Duodenal mucosa (tissue), 2 donors: ENCODE measurements around the gene PGBD4.

Experiments
- H3K27ac ChIP-seq: one replicate; pipeline ENCODE4 v1.7.0; 2013; ENCODE audit warnings: low read depth, low read length
- H3K27me3 ChIP-seq, 2 donors: one replicate each; pipeline ENCODE4 v1.7.0; 2013; ENCODE audit warnings: low read length in 2 of 2, control low read depth in 1 of 2; ENCODE audit not compliant: insufficient read depth in 2 of 2, control insufficient read depth in 1 of 2
- H3K36me3 ChIP-seq, 2 donors: one replicate each; pipeline ENCODE4 v1.7.0; 2013; ENCODE audit warnings: low read length in 2 of 2, control low read depth in 1 of 2; ENCODE audit not compliant: insufficient read depth in 2 of 2, control insufficient read depth in 1 of 2
- H3K4me1 ChIP-seq, 2 donors: one replicate each; pipeline ENCODE4 v1.7.0; 2013; ENCODE audit warnings: low read length in 2 of 2, control low read depth in 1 of 2; ENCODE audit not compliant: insufficient read depth in 2 of 2, control insufficient read depth in 1 of 2
- H3K4me3 ChIP-seq, 2 donors: one replicate each; pipeline ENCODE4 v1.7.0; 2013; ENCODE audit warnings: low read length in 2 of 2, low read depth in 1 of 2
- H3K9ac ChIP-seq, 2 donors: one replicate each; pipeline ENCODE4 v1.7.0; 2013; ENCODE audit warnings: low read length in 2 of 2, low read depth in 1 of 2
- H3K9me3 ChIP-seq, 2 donors: one replicate each; pipeline ENCODE4 v1.7.0; 2013; ENCODE audit warnings: low read length in 2 of 2, control low read depth in 1 of 2; ENCODE audit not compliant: control insufficient read depth in 1 of 2

The PGBD4 gene

GRCh38 chr15:34101366-34102174 lies at the start of gene PGBD4, which contains the start of gene EMC7:
PGBD4 (plus strand) TSS chr15:34102083; CDS start chr15:34102532, 449 bp downstream.
EMC7 (minus strand) TSS chr15:34101862; CDS start chr15:34101839, 23 bp downstream.
- Histone ChIP-seq H3K9ac (peak within 1 kb of the TSS; percentile 94), H3K9me3 (no peaks in the 10 kb centered on the region), H3K36me3 (no peaks in the 10 kb centered on the region), H3K4me3 (peak within 1 kb of the TSS; percentile 98 to 99), H3K4me1 (peaks cover 13 to 21% of the 10 kb centered on the region in 2 donors), H3K27ac (peak within 1 kb of the TSS; percentile 42), H3K27me3 (no peaks in the 10 kb centered on the region)

- Histone ChIP-seq H3K36me3 (no peaks in the 10 kb centered on the region), H3K4me3 (no peak overlapping the region), H3K9me3 (peaks cover 0 to 14% of the 10 kb centered on the region in 2 donors), H3K9ac (no peak overlapping the region), H3K27ac (no peak overlapping the region), H3K27me3 (no peaks in the 10 kb centered on the region), H3K4me1 (no peaks in the 10 kb centered on the region)
Measured at GRCh38 chr15:34054081-34054707, 47.7 kb upstream of the PGBD4 start.

DNA sequence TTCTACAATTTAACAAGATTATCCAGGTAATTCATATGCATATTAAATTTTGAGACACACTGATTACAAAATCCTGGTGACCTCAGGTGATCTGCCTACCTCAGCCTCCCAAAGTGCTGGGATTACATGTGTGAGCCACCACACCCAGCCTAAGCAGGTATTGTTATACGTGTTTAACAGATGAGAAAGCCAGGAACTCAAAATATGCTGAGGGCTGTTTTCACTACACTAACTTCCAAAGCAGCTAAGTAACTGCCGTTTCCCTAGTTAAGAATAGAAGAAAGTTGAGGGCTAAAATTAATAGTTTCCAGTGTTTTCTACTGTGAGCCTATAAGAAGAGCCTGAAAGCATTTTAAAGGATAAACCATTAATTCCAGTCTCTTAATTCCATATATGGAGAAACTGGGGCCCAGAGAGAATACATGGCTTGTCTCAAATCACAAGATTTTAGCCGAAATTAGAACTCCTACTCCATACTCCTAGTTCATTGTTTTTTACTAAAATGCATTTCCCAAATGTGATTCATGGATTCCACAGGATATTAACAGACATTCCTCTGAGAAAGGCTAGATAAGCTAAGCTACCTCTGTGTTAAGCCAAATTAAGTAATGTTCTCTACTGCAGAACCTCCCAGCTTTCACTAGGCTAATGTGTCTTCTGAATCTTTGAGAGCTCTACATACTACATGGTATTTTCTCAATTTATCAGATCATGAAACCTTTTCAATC lies 45.9 kb upstream of the PGBD4 start:
- no peaks in the 10 kb centered on the region for H3K27me3 ChIP-seq
- H3K27ac ChIP-seq = no peak overlapping the region
- no peaks in the 10 kb centered on the region for H3K36me3 ChIP-seq

GRCh38 chr15:34056911-34057310 lies 45.0 kb upstream of the PGBD4 start:
- Histone ChIP-seq H3K27ac (no peak overlapping the region), H3K9me3 (peaks cover 0 to 3% of the 10 kb centered on the region in 2 donors), H3K9ac (no peak overlapping the region), H3K4me3 (no peak overlapping the region), H3K4me1 (no peaks in the 10 kb centered on the region), H3K36me3 (no peaks in the 10 kb centered on the region), H3K27me3 (no peaks in the 10 kb centered on the region)

More for the DNA sequence above, 45.9 kb upstream of the PGBD4 start:
- Histone ChIP-seq H3K4me1 (no peaks in the 10 kb centered on the region), H3K9ac (no peak overlapping the region), H3K9me3 (peaks cover 0 to 4% of the 10 kb centered on the region in 2 donors), H3K4me3 (no peak overlapping the region)

DNA sequence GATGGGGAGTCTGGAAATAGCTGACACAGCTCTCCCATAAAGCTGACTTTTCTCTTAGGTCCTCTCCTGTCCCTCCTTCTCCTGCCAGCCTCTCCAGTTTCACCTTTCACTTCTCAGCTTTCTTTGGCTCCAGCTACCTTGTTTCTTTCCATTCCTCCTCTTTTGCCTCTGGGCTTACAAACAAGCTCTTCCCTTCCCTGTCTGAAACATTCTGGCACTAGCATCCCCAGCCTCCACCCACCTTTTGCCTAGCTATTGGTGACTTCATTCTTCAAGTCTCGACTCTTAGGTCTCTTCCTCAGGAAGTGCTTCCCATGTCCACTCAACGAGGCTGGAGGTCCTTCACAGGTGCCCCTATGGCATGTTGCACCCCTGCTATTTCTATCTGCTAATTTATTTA lies 42.4 kb upstream of the PGBD4 start:
- Histone ChIP-seq H3K27me3 (no peaks in the 10 kb centered on the region), H3K9ac (no peak overlapping the region), H3K4me3 (no peak overlapping the region), H3K36me3 (no peaks in the 10 kb centered on the region), H3K4me1 (no peaks in the 10 kb centered on the region), H3K9me3 (no peaks in the 10 kb centered on the region), H3K27ac (no peak overlapping the region)

- no peak overlapping the region for H3K4me3 ChIP-seq
- H3K9ac ChIP-seq = no peak overlapping the region
- H3K27ac ChIP-seq = no peak overlapping the region
- no peaks in the 10 kb centered on the region for H3K36me3 ChIP-seq
- no peaks in the 10 kb centered on the region for H3K9me3 ChIP-seq
- H3K27me3 ChIP-seq = no peaks in the 10 kb centered on the region
- H3K4me1 ChIP-seq = no peaks in the 10 kb centered on the region
Measured at GRCh38 chr15:34059946-34060345, 41.9 kb upstream of the PGBD4 start.

DNA sequence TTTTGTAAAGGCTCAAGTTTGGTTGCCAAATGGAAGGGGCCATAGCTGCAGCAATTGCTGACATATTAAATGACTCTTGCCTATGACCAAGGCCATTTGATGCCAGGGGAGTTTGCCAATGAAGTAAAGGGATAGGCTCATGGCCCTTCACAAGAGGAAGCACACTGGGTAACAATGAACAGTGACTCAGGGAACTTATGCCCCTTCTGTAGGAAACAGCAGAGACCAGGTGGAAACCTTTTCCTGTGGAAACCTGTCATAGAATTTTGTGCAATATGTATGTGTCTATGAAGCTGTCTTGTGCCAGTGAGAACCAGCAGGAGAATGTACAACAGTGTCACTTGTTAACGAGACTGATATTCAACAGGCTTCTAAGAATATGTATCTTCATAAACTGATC lies 37.4 kb upstream of the PGBD4 start:
- no peak overlapping the region for H3K9ac ChIP-seq
- H3K27ac ChIP-seq = no peak overlapping the region
- H3K36me3 ChIP-seq = no peaks in the 10 kb centered on the region
- H3K27me3 ChIP-seq = no peaks in the 10 kb centered on the region
- no peak overlapping the region for H3K4me3 ChIP-seq
- H3K4me1 ChIP-seq = no peaks in the 10 kb centered on the region
- H3K9me3 ChIP-seq = no peaks in the 10 kb centered on the region

DNA sequence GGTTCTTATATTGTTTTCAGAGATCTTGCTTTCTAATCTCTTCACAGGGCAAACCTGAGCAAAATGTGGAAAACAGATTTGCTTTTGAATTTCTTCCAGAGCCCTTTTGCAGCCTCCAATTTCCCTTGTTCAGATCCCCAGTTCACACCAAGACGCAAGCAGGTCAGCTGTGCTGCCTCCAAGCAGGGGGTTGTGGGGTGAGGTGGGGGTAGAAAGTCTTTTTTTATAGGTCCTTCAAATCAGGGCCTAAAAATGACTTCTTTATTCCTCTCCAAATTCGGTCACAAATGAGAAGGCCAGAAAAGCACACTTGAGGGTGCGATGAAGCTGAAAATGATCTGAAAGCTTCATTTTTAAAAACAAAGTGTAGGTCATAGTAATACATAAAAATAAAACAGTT lies 36.6 kb upstream of the PGBD4 start:
- Histone ChIP-seq H3K4me1 (no peaks in the 10 kb centered on the region), H3K27me3 (no peaks in the 10 kb centered on the region), H3K9ac (no peak overlapping the region), H3K4me3 (no peak overlapping the region), H3K27ac (no peak overlapping the region), H3K9me3 (no peaks in the 10 kb centered on the region), H3K36me3 (no peaks in the 10 kb centered on the region)

DNA sequence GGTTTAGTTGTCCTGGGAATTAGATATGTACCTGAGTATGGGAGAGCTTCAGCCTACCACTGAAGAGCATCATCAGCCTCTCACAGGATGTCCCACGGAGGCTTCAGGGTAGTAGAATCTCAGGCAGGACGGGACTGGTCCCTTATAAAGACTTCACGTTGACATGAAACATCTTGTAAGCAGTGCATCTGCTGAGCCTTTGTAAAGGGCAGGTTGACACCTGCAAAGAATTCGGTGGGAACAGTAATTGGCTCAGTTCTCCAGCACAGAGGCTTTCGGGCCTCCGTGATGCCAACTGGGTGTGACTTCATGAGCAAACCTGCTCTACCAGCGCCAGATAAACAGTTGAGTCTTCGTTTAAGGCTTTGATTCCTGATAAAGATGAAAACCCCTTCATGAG lies 35.9 kb upstream of the PGBD4 start:
- Histone ChIP-seq H3K9me3 (no peaks in the 10 kb centered on the region), H3K27me3 (no peaks in the 10 kb centered on the region), H3K4me1 (no peaks in the 10 kb centered on the region), H3K4me3 (no peak overlapping the region), H3K36me3 (no peaks in the 10 kb centered on the region), H3K9ac (no peak overlapping the region), H3K27ac (no peak overlapping the region)

DNA sequence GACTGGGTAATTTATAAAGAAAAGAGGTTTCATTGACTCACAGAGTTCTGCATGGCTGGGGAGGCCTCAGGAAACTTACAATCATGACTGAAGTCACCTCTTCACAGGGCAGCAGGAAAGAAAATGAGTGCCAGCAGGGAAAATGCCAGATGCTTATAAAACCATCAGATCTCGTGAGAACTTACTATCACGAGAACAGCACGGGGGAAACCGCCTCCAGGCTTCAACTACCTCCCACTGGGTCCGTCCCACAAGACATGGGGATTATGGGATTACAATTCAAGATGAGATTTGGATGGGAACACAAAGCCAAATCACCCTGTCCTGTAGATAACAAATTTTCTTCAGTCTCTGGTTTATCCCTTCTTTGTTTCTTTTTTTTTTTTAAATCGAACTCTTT lies 31.9 kb upstream of the PGBD4 start:
- H3K4me3 ChIP-seq = no peak overlapping the region
- no peak overlapping the region for H3K9ac ChIP-seq
- H3K27me3 ChIP-seq = no peaks in the 10 kb centered on the region
- no peaks in the 10 kb centered on the region for H3K36me3 ChIP-seq
- no peaks in the 10 kb centered on the region for H3K9me3 ChIP-seq
- no peaks in the 10 kb centered on the region for H3K4me1 ChIP-seq
- no peak overlapping the region for H3K27ac ChIP-seq
